SU-DHL-6 (cell line): ENCODE measurements around the gene POLR2E.

ENCODE experiments used
- H2AFZ ChIP-seq: fragments of 200-600 bp; sonication (generic); 2 replicates; pipeline ENCODE4 v1.6.1; 2014; ENCODE audit warnings: low read depth, mild to moderate bottlenecking, moderate library complexity, mixed read lengths, antibody characterized with exemption, low read length; ENCODE audit not compliant: severe bottlenecking
- H3F3A ChIP-seq: fragments of 200-600 bp; shearing (Covaris generic); 2 replicates; pipeline ENCODE4 v1.6.0; 2016; ENCODE audit warnings: antibody characterized with exemption, mild to moderate bottlenecking; ENCODE audit not compliant: insufficient read depth
- H3K27ac ChIP-seq: fragments of 200-600 bp; sonication (generic); 2 replicates; pipeline ENCODE4 v1.5.1; 2016; ENCODE audit warnings: low read depth, mild to moderate bottlenecking, low read length, moderate library complexity, mixed read lengths
- H3K27me3 ChIP-seq: fragments of 200-600 bp; sonication (generic), shearing (Covaris generic); 2 replicates; pipeline ENCODE4 v1.6.0; 2014; ENCODE audit warnings: mild to moderate bottlenecking, low read length
- H3K36me3 ChIP-seq: fragments of 200-600 bp; sonication (generic); 2 replicates; pipeline ENCODE4 v1.6.1; 2014; ENCODE audit warnings: mild to moderate bottlenecking, low read length, mixed read lengths
- H3K4me2 ChIP-seq: fragments of 300-600, 200-600 bp; shearing (Covaris generic), sonication (generic); 2 replicates; pipeline ENCODE4 v1.6.0; 2014; ENCODE audit warnings: low read length, low read depth, mild to moderate bottlenecking; ENCODE audit not compliant: poor library complexity, severe bottlenecking
- H3K4me3 ChIP-seq: fragments of 200-600 bp; sonication (generic); 2 replicates; pipeline ENCODE4 v1.5.1; 2014; ENCODE audit warnings: antibody characterized with exemption, low read length, mild to moderate bottlenecking, mixed read lengths; ENCODE audit not compliant: insufficient read depth, poor library complexity, severe bottlenecking
- H3K79me2 ChIP-seq: fragments of 200-600 bp; sonication (generic); 2 replicates; pipeline ENCODE4 v1.6.1; 2014; ENCODE audit warnings: mild to moderate bottlenecking, low read length, moderate library complexity; ENCODE audit not compliant: insufficient read depth
- H3K9ac ChIP-seq: fragments of 200-600 bp; sonication (generic); 2 replicates; pipeline ENCODE4 v1.7.0; 2014; ENCODE audit warnings: mild to moderate bottlenecking, low read length
- H3K9me2 ChIP-seq: fragments of 200-600 bp; sonication (generic); replicated peaks from 2 replicates; pipeline ENCODE4 v1.6.1; 2014; ENCODE audit warnings: low read length; ENCODE audit not compliant: insufficient read depth
- H3K9me3 ChIP-seq: fragments of 200-600 bp; sonication (generic); 2 replicates; pipeline ENCODE4 v1.6.1; 2014; ENCODE audit warnings: low read length, mixed read lengths; ENCODE audit not compliant: insufficient read depth
- H4K20me1 ChIP-seq: fragments of 200-600 bp; sonication (generic); 2 replicates; pipeline ENCODE4 v1.6.1; 2014; ENCODE audit warnings: low read depth, mild to moderate bottlenecking, antibody characterized with exemption, low read length, moderate library complexity, mixed read lengths
- EZH2phosphoT487 ChIP-seq: fragments of 200-600 bp; sonication (generic), shearing (Covaris generic); conservative IDR thresholded peaks from 2 replicates; pipeline ENCODE4 v1.6.1; 2018; ENCODE audit warnings: mild to moderate bottlenecking, antibody characterized with exemption, low read length, moderate library complexity, mixed read lengths
- TF ChIP-seq, protein P1 (sequence below): fragments of 200-600 bp; sonication (generic); IDR thresholded peaks from one replicate; pipeline ENCODE4 v1.5.1; 2017; ENCODE audit warnings: antibody characterized with exemption, mild to moderate bottlenecking, low read length, moderate library complexity; ENCODE audit not compliant: insufficient read depth, poor library complexity, severe bottlenecking

The POLR2E gene

DNA sequence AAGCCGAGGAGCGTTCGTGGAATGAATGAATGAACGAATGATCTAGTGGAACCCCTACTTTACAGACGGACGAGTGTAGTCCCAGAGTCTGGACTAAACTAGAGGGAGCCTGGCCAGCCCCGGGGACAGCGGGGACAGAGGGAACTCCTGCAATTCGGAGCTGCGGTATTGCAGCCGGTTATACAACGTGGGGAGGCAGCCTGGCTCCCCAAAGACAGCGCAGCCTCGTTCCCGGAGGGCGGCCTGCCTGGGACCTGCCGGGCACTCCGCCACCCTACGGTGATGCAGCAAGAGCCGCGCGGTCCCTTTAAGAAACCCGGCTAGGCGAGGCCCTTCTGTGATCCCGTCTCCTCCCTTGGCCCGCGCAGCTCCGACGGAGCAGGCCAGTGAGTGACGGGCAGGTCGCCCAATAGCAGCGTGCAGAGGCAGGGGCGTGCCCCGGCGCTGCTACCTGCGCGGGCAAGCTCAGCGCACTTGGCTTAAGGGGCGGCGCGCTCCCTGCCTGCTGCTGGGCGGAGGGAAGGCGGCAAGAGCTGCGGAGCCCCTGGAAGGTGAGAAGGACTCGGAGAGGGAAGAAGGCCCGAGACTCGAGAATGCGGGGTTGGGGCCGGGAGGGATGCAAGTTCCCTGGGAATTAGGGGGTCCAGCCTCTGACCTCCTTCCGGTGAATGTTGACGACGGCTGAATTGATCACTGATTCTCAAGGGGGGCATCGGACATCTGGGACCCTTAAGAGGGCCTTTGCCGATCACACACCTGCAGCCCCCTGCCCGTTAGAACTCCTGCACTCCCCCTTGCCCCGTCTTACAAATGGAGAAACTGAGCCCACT lies 55.3 kb downstream of the POLR2E start, which contains the start of gene ABCA7:
Gene ABCA7 (plus strand): TSS at position 462 of the 830 bp plus-strand sequence. CDS start 1,255 bp downstream, outside the sequence.
- TF ChIP-seq, protein P1, sequence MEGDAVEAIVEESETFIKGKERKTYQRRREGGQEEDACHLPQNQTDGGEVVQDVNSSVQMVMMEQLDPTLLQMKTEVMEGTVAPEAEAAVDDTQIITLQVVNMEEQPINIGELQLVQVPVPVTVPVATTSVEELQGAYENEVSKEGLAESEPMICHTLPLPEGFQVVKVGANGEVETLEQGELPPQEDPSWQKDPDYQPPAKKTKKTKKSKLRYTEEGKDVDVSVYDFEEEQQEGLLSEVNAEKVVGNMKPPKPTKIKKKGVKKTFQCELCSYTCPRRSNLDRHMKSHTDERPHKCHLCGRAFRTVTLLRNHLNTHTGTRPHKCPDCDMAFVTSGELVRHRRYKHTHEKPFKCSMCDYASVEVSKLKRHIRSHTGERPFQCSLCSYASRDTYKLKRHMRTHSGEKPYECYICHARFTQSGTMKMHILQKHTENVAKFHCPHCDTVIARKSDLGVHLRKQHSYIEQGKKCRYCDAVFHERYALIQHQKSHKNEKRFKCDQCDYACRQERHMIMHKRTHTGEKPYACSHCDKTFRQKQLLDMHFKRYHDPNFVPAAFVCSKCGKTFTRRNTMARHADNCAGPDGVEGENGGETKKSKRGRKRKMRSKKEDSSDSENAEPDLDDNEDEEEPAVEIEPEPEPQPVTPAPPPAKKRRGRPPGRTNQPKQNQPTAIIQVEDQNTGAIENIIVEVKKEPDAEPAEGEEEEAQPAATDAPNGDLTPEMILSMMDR = no peak
- TF ChIP-seq EZH2phosphoT487 = no peak
- H2AFZ ChIP-seq = peak within 1 kb of the TSS; percentile 25
- H3K27ac ChIP-seq = peak within 1 kb of the TSS; percentile 95
- H3K9me2 ChIP-seq = no peaks in the 10 kb centered on the region
- H3K4me3 ChIP-seq = peak within 1 kb of the TSS; percentile 93
- H3K9ac ChIP-seq = peak within 1 kb of the TSS; percentile 82
- no peaks in the 10 kb centered on the region for H3K9me3 ChIP-seq
- peaks cover 7% of the 10 kb centered on the region for H3K36me3 ChIP-seq
- H4K20me1 ChIP-seq = no peaks in the 10 kb centered on the region
- H3K4me2 ChIP-seq = peak within 1 kb of the TSS; percentile 83
- peaks cover 36% of the 10 kb centered on the region for H3F3A ChIP-seq
- no peaks in the 10 kb centered on the region for H3K27me3 ChIP-seq
- peaks cover 13% of the 10 kb centered on the region for H3K79me2 ChIP-seq

DNA sequence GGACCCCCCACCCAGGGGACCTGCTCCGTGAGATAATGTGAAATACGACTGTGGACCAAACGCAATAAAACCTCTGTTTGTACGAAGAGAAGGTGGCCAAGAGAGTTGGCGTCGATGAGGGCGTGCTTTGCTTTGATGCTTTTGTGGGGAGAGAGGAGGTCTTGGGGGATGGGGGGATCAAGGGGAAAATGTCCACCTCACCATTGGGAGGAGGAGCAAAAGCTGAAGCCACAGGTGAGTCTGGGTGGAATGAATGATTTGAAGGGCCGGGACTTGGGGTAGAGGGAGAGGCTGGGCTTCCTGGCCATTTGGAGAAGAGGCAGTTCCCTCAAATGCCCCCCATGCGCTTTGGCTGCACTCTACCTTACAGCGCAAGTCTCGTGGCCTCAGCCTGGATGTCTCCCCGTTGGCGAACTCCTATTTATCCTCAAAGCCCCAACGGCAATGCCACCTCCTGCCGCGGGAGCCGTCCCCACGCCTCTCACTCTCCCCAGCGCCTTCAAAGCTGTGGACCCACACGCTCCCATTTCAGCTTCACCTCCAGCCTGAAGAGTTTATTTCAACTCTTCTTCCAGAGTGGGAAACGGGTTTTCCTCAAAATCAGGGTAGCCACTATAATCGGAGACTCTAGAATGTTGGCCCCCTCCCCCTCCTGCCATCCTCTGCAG lies 56.1 kb downstream of the POLR2E start:
- no peak overlapping the region for H2AFZ ChIP-seq
- peak overlapping the region; percentile 95 for H3K27ac ChIP-seq
- no peaks in the 10 kb centered on the region for H4K20me1 ChIP-seq
- H3K27me3 ChIP-seq = no peaks in the 10 kb centered on the region
- H3F3A ChIP-seq = peaks cover 36% of the 10 kb centered on the region
- H3K9me2 ChIP-seq = no peaks in the 10 kb centered on the region
- H3K4me2 ChIP-seq = peak overlapping the region; percentile 54
- TF ChIP-seq, protein P1 = no peak
- TF ChIP-seq EZH2phosphoT487 = no peak
- H3K4me3 ChIP-seq = peak overlapping the region; percentile 20
- no peaks in the 10 kb centered on the region for H3K9me3 ChIP-seq
- H3K9ac ChIP-seq = peak overlapping the region; percentile 82
- peaks cover 13% of the 10 kb centered on the region for H3K79me2 ChIP-seq
- peaks cover 6% of the 10 kb centered on the region for H3K36me3 ChIP-seq

DNA sequence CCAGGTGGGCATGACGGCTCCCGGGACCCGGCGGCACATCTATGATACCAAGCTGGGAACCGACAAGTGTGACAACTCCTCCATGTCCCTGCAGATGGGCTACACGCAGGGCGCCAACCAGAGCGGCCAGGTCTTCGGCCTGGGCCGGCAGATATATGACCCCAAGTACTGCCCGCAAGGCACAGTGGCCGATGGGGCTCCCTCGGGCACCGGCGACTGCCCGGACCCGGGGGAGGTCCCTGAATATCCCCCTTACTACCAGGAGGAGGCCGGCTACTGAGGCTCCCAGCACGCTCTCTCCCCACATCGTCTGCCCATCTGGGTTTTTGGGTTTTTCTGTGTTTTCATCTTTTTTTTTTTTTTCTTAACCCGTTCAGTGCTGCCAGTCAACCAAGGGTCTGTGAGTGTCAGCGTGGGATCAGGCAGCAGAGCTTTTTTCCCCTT lies 57.5 kb downstream of the POLR2E start:
- Histone ChIP-seq H3K36me3 (peaks cover 6% of the 10 kb centered on the region), H3K9ac (peak overlapping the region; percentile 34), H3K4me3 (no peak overlapping the region)

More for the DNA sequence above, 57.5 kb downstream of the POLR2E start:
- TF ChIP-seq EZH2phosphoT487 = no peak
- TF ChIP-seq, protein P1 = no peak
- peak overlapping the region; percentile 54 for H3K4me2 ChIP-seq
- H4K20me1 ChIP-seq = no peaks in the 10 kb centered on the region
- no peak overlapping the region for H2AFZ ChIP-seq
- H3K9me3 ChIP-seq = no peaks in the 10 kb centered on the region
- H3K9me2 ChIP-seq = no peaks in the 10 kb centered on the region
- peaks cover 36% of the 10 kb centered on the region for H3F3A ChIP-seq
- H3K79me2 ChIP-seq = peaks cover 13% of the 10 kb centered on the region
- no peaks in the 10 kb centered on the region for H3K27me3 ChIP-seq
- peak overlapping the region; percentile 95 for H3K27ac ChIP-seq
